G401.6 (cell line): ENCODE results near the gene ABCG4.

Experiments used
- FAIRE-seq: peaks from 2 replicates; lab custom pipeline; 2012; peaks lifted over from hg19 to GRCh38; lab: Jason Lieb, UNC

Gene ABCG4

GRCh38 chr11:119207415-119207960 lies 58.6 kb downstream of the ABCG4 start:
- FAIRE-seq, result no peak

GRCh38 chr11:119209186-119209585 lies 60.3 kb downstream of the ABCG4 start:
- no peak for FAIRE-seq

- FAIRE-seq, result no peak
Observed at GRCh38 chr11:119210050-119210449, 61.2 kb downstream of the ABCG4 start.
